ENCODE data around the gene PIF1.
"Not testable (repeated sequence)": the region's sequence is repeated elsewhere in the genome, so short reads cannot be mapped to it uniquely, and the experiment has no call there.

PIF1 gene

DNA sequence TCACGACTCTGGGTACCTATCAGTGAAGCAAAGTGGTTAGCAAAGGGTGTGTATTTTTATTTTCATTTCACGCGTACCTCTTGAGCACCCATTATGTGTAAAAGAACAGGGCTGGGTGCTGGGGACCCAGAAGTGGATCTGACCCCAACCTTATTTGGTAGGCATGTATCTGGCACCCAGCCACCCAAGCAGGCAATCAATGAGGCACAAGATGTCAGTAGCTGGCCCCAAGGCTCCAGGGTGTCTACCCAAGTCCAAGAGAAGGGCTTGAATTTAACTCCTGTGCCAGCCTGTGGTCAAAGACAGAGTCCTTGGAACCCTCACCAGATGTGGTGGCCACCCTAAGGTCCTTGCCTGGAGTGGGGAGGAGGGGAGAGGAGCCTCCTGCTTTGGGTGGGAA, 22.0 kb upstream of the PIF1 start:
- no peak for DNase-seq

DNA sequence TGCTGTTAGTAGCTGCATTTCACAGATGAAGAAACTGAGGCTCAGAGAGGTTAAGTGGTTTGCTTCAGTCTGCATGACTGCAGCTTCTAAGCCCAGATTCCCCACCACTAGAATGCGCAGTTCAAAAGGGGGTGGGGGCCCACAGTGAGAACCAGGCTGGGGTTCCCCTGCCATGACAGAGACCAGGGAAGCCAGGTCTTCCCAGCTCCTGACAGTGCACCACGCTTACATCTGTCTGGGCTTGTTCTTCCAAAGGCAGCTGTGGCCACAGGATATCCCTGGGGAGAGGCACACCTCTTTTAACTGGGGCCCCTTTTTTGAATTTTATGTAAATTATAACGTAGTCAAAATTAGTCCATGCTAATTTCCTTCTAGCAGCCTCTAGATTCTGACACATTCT, 21.6 kb upstream of the PIF1 start:
- no peak for DNase-seq

DNA sequence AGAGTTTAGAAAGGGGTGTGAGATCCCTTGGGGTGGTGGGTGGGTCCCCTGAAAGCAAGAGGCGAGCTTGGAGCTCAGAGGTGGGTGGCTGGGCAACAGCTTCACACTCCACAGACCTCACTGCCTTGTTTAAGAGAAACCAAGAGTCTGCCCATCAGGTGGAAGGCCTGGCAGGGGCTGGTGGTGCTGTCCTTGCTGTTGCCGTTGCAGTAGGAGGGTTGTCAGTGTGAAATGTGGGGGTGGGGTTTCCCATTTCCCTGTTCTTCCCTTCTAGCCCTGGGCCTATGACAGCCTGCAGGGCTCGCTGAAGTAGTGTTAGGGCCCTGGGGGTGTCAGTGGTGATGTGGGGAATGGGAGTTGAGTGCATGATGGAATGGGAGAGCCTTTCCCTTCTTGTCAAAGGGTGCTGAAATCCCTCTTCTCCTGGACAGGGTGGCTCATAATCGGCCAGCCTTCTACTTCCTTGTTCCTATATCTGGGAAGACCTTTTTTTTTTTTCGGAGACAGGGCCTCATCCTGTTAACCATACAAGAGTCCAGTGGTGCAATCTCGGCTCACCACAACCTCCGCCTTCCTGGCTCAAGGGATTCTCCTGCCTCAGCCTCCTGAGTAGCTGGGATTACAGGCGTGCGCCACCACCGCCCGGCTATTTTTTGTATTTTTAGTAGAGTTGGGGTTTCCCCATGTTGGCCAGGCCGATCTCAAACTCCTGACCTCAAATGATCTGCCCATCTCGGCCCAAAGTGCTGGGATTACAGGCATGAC, 20.6 kb upstream of the PIF1 start:
- no peak for DNase-seq

- DNase-seq = peak; percentile 25
These were observed 19.8 kb upstream of the PIF1 start for GRCh38 chr15:64845183-64845611.

GRCh38 chr15:64844576-64845145, 19.2 kb upstream of the PIF1 start:
- no peak for DNase-seq

DNA sequence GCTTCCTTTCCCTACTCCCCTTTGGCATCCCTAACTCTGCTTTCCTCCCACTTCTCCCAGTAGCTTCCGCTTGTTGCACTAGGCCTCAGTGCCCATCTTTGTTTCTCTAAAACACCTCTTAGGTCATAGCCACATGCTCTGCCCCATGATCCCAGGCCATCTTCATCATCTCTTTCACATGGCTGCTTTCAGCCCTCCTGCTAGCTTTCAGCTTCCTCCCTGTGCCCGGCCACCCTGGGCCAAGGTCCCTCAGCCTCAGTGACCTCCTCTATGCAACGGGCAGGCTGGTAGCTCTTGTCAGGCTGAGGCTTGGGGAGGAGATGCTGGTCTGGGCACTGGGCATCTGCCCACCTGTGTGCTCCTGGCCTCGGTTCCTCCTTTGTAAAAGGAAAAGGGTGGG, 18.5 kb upstream of the PIF1 start:
- no peak for DNase-seq

- peak; percentile 15 for DNase-seq
These were observed 17.6 kb upstream of the PIF1 start for GRCh38 chr15:64842986-64843561.

DNA sequence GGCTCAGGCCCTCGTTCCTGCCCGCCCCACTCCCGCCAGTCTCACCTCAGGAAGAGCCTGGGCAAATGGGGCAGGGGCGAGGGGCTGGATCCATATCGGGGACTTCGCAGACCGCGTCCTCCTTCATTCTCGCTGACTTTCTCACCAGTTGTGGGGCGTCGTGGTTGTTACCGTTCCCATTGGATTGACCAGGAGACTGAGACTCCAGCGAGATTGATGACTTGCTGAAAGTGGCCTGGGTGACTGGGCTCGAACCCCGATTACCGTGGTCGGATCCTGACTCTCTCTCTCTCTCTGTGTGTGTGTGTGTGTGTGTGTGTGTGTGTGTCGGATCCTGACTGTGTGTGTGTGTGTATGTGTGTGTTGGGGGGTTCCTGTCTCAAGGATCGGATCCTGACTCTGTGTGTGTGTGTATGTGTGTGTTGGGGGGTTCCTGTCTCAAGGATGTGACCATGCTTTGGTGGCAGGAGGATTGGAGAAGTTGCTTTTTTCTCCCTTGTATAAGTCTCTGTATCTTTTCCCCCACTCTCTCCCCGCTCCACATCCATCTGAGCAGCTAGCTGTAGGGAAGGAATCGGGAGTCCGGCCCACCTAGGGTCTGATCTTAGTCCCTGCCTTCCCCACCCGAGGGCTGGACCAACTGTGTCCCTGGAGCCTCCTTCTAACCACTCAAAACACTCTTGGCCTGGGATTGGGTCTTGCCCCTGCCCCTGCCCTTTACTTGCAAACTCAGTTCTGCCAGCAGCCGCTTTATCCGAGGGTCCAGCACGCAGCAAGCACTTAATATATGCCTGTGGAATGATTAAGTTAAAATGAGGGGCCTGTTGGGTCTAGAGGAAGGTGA, 16.9 kb upstream of the PIF1 start:
- DNase-seq = no peak

DNA sequence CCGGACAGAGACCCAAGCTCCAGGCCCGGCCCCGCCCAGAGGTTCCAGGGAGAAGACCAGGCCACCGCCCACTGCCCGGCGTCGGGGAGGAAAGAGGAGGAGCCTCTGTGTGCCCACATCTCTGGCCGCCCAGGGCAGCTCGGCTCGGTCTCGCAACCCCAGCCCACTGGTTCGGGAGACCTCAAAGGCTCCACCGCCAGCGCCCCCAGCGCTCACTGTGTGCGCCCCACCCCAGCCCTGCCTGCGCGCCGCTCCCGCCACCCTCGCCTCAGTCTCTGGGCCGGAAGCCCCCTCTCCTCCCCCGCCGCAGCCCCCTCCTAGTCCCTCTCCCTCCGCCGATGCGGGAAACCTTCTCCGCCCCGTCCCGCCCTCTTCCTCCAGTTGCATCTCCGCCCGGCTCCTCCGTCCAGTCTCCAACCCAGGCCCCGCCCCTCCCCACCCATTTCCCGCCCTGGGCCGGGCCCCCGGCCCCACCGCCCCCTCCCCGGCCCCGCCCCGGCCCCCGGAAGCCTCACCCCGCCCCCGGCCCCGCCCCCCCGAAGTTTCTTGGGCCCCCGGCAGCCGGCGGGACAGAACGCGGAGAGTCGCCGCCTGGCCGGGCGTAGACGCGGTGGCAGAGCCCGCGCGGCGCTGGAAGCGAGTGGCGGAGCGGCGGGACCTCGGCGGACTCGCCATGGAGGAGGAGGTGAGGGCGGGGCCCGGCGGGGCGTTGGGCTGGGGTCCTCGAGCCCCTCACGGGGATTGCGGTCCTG, 16.1 kb upstream of the PIF1 start, which contains the start of gene PLEKHO2:
TSS of gene PLEKHO2 (plus strand) at position 572 of the 752 bp plus-strand sequence. CDS start at position 674, 102 bp downstream.
- peak; percentile 98 for DNase-seq

- no peak for DNase-seq
These were observed 15.6 kb upstream of the PIF1 start for GRCh38 chr15:64841060-64841343.

DNA sequence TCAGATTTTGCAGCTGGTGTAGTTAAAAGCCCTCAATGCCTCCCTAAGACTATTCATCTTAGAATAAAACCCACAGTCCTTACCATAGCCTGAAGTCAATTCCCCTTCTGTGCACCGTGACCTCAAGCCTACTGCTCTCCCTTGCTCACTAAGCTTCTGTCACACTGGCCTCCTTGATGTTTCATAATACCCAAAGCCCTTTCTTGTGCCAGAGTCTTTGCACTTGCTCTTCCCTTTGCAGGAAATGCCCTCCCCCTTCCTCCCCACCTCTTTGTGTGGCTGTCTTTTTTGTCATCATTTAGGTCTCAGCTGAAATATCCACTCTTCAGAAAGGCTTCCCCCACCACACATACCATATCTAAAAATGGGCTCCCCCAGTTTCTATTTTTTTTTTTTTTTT, 12.1 kb upstream of the PIF1 start:
- no peak for DNase-seq

GRCh38 chr15:64836023-64836536, 10.6 kb upstream of the PIF1 start:
- DNase-seq = no peak

- DNase-seq = no peak
These were observed 8.2 kb upstream of the PIF1 start for GRCh38 chr15:64833690-64834089.

DNA sequence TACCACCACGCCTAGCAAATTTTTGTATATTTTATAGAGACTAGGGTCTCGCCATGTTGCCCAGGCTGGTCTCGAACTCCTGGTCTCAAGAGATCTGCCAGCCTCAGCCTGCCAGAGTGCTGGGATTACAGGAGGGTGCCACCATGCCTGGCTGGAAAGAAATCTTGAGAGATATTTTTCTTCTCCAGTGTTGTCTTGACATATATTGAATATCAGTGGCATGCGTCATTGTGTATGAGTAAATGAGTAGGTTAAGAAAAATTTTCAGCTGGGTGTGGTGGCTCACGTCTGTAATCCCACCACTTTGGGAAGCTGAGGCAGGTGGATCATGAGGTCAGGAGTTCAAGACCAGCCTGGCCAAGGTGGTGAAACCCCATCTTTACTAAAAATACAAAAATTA, 3.5 kb upstream of the PIF1 start:
- DNase-seq = no peak

DNA sequence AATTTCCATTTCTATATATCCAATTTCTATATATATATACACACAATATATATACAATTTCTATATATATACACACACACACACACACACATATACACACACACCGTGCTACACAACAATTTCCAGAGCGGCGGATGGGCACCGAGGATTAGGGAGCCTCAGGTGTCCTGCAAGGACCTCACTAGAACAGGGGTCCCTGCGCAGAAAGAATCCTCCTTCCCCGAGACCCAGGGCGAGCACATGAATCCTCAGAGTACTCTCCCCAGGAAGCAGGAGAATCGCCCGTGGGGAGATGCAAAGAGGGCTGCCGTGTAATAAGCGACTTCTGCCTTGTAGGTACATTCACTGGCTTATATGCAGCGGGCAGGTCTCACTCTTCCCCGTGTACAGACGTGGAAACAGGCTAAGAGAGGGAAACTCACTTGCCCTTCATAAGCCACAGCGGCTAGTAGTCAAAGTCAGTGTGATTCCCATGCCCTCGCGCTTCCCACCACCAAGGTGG, 467 bp downstream of the PIF1 start:
- no peak for DNase-seq

- DNase-seq = no peak
These were observed 9.0 kb downstream of the PIF1 start for GRCh38 chr15:64816452-64816851.

DNA sequence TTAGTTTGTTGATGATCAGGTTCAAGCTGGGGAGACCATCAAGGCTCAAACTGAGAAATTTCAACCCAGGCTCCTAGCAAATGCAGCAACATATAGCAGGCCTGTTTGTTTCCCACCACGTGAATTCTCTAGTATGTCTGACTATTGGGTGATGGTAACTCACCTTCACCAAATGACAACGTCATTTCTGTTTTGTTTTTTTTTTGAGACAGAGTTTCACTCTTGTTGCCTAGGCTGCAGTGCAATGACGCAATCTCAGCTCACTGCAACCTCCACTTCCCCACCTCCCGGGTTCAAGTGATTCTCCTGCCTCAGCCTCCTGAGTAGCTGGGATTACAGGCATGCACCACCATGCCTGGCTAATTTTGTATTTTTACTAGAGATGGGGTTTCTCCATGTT, 10.5 kb downstream of the PIF1 start:
- not testable (repeated sequence) for DNase-seq

DNA sequence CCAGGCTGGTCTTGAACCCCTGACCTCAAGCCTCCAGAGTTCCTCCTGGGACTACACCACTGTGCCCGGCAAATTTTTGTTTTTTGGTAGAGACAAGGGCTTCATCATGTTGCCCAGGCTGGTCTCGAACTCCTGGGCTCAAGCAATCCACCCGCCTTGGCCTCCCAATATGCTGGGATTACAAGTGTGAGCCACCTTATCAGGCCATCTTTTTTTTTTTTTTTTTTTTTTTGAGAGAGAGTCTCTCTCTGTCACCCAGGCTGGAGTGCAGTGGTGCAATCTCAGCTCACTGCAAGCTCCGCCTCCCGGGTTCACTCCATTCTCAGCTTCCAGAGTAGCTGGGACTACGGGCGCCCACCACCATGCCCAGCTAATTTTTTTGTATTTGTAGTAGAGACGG, 11.2 kb downstream of the PIF1 start:
- not testable (repeated sequence) for DNase-seq

DNA sequence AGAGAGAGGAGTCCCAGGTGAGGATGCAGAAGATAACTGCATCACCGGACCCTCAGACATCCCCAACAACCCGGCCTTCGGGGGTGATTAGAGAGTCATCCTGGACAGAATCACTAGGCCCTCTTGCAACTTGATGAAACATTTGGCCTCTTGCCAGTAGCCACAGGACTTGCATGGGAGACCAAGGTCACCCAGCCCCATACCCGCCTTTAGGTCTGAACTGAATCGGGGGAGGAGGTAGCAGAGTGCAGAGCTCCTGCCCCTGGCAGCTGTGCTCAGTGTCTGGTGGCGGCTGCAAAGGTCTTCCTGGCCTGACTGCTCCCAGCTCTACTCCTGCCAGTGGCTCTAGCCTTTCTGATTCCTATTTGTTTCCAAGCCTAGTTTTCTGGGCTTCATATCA, 12.4 kb downstream of the PIF1 start:
- DNase-seq = no peak

GRCh38 chr15:64810497-64811326, 14.7 kb downstream of the PIF1 start:
- DNase-seq = peak; percentile 66
